Activated gamma-delta T cell treated with anti-CD3 and anti-CD28 coated beads, Interleukin-2, amount 50 U/mL, for 16 hours (primary cell): ENCODE data around the gene BRSK1.
A peak's percentile ranks its signal among the peaks of the same experiment; 100 is the strongest.

ENCODE experiments used
- DNase-seq: peaks from one replicate; pipeline ENCODE4 v3.0.0-alpha.2; 2020; ENCODE audit warnings: low read depth

The BRSK1 gene

GRCh38 chr19:55273978-55274707, 9.7 kb upstream of the BRSK1 start:
- DNase-seq, result no peak

GRCh38 chr19:55275851-55276719, 7.7 kb upstream of the BRSK1 start:
- no peak for DNase-seq

- no peak for DNase-seq
Observed at GRCh38 chr19:55276720-55277430, 6.9 kb upstream of the BRSK1 start.

- no peak for DNase-seq
Observed at GRCh38 chr19:55277494-55277893, 6.3 kb upstream of the BRSK1 start.

- DNase-seq, result no peak
Observed at GRCh38 chr19:55278391-55279135, 5.2 kb upstream of the BRSK1 start.

GRCh38 chr19:55279340-55279739, 4.5 kb upstream of the BRSK1 start:
- DNase-seq, result no peak

GRCh38 chr19:55279770-55280643, 3.8 kb upstream of the BRSK1 start, which contains the start of gene HSPBP1:
Gene HSPBP1, minus strand, starts transcription at chr19:55280110. Its CDS starts 502 bp downstream, at chr19:55279608.
- peak; percentile 88 for DNase-seq

- no peak for DNase-seq
Observed at GRCh38 chr19:55284405-55285058, 735 bp downstream of the BRSK1 start.

GRCh38 chr19:55285229-55285890, 1.6 kb downstream of the BRSK1 start:
- no peak for DNase-seq

GRCh38 chr19:55287361-55288079, 3.7 kb downstream of the BRSK1 start:
- DNase-seq, result no peak

- no peak for DNase-seq
Observed at GRCh38 chr19:55289117-55289796, 5.5 kb downstream of the BRSK1 start.

GRCh38 chr19:55297267-55297666, 13.5 kb downstream of the BRSK1 start:
- DNase-seq, result no peak

GRCh38 chr19:55299991-55300390, 16.2 kb downstream of the BRSK1 start:
- no peak for DNase-seq

GRCh38 chr19:55300886-55301458, 17.2 kb downstream of the BRSK1 start:
- DNase-seq, result no peak

- DNase-seq, result peak; percentile 96
Observed at GRCh38 chr19:55301459-55302317, 17.9 kb downstream of the BRSK1 start.

GRCh38 chr19:55302318-55302703, 18.5 kb downstream of the BRSK1 start:
- DNase-seq, result no peak

GRCh38 chr19:55303477-55303876, 19.7 kb downstream of the BRSK1 start:
- DNase-seq, result no peak
